DMS153 treated with DMSO at 0.1 percent for 48 hours (cell line): ENCODE results near the gene SDK2.
"Not testable (repeated sequence)": the region's sequence is repeated elsewhere in the genome, so short reads cannot be mapped to it uniquely, and the experiment has no call there.

Experiments used
- DNase-seq: peaks from one replicate; lab custom pipeline; 2025; ENCODE audit not compliant: unreplicated experiment; lab: John Stamatoyannopoulos, UW

SDK2 gene

DNA sequence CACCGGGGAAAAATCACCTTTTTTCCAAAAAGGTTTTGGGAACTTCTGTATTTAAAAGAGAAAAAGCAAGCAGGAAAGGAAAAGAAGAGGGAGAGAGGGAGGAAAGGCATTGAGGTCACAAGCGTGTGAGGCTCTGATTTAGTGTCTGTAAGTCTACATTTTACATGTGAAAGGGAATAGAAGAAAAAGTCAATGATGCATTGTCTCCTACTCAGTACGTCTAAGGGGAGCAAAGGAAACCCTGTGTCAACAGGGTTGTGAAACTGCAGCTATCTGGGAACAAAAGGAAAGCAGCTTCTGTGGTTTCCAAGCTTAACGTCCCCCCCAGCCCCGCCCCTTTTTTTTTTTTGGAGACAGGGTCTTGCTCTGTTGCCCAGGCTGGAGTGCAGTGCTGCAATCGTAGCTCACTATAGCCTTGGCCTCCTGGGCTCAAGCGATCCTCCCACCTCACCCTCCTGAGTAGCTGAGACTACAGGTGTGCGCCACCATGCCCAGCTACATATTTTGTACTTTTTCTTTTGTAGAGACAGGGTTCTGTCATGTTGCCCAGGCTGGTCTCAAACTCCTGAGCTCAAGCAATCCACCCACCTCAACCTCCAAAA lies 330.6 kb downstream of the SDK2 start:
- no peak for DNase-seq

GRCh38 chr17:73312887-73313286 lies 331.4 kb downstream of the SDK2 start:
- not testable (repeated sequence) for DNase-seq

- peak; percentile 77 for DNase-seq
Measured at GRCh38 chr17:73311781-73312641, 332.2 kb downstream of the SDK2 start, which contains the start of gene CDC42EP4. Gene CDC42EP4, minus strand, starts transcription at chr17:73312001. Its CDS starts 25,501 bp downstream, at chr17:73286500.

DNA sequence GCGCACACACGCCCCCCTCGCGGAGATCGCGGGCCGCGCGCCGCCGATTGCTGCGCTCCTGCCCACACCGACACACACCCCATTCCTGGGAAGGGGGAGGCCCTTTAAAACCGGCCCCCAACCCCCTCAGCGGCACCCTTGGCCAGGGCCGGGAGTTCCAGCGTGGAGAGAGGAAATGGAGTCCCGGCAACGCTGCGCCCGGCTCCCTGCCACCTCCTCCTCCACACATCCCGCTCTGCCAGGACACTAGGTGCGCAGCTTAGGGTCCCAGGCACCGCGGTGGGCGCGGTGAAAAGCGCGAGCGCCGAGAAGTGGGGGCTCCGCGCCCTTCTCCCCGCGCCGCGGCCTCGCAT lies 332.8 kb downstream of the SDK2 start:
- no peak for DNase-seq

DNA sequence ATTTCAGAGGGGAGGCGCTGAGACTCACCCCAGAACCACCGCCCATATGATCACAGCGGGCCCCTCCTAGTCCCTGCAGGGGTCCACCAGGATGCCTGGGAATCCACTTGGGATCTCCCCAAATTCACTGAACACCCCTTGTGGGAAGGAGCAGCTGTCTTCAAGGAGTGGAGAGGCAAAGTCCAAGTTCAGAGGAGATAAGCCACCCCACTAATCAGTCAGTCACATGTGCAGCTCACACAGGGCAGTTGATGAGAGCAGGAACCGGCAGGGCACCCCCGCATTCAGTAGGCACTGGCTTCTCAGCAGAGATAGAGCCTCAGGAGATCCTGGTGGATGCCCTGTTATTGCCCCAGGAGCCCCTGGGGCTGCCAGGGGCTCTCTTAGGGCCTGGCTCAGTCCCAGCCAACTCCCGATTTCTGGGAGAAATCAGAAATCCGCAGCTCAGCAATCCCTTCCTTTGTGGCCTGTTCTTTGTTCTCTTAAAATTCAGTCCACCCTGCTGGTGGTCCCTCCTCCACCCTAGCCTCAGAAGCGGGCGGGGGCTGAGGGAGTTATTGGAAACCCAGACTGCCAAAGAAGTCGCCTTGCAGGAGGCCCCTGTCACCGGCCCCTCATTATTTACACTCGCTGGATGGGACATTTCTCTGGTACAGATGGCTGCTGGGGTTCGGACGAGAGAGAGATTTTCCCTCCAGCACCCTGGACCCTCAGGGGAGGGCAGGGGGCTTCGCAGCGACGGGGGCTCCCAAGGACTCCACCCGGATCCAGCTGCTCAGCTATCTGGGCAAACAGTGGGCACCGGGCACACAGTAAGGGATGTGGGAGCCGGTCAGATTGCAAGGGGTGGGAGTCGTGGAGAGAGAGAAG lies 334.3 kb downstream of the SDK2 start:
- DNase-seq, result no peak

DNA sequence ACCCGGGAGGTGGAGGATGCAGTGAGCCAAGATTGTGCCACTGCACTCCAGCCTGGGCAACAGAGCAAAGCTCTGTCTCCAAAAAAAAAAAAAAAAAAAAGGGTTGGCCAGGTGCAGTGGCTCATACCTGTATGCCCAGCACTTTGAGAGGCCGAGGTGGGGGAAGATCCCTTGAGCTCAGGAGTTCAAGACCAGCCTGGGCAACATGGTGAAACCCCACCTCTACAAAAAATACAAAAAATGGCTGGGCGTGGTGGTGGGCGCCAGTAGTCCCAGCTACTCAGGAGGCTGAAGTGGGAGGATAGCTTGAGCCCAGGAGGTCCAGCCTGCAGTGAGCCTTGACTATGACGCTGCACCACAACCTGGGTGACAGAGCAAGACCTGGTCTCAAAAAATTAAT lies 335.3 kb downstream of the SDK2 start:
- not testable (repeated sequence) for DNase-seq

DNA sequence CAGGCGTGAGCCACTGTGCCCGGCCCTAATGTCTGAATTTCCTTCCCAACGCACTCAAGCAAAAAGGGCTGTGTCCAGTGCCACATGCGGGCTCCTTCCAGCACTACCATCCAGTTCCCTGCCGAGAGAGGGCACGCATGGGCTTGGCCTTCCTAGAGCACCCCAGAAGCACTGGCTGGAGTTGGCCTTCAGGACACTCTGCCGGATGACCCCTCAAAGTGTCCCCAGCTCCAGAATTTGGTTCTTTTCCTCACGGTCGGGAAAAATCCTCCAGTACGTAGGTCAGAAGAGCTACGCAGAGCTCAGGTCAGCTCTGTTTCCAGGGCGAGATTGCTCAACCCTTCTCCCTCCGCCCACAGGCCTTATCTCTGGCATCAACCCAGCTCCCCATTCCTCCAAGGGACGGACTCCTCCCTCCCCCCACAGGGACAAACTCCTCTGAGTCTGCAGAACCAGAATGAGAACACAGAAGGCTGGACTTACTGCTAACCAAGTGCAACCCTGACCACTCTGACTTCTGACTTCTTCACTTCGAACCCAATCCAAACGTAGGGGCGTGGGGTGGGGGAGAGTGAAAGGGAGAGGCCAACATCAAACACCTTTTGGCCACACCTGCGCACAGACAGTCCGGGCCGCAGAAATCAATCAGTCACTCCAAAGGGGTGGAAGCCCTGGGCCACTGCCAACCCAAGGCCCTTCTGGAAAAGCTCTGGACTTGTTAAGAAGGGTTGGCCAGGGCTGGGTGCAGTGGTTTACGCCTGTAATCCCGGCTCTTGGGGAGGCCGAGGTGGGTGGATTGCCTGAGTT lies 336.0 kb downstream of the SDK2 start:
- DNase-seq, result no peak

DNA sequence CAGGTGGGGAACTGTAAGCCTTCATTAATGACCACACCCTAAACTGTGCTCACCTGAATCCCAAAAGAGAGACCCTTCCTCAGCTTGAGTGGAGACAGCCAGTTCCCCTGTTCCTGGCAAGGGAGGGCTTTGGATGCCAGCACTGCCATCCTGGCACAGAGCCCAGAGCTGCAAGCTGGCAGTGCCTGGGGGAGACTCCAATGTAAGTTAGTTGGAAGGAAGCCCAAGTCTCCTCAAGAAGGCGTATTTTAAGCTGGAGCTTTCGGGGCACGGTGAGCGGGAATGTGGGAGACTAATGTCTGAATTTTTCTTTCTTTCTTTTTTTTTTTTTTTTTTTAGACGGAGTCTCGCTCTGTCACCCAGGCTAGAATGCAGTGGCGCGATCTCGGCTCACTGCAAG lies 337.1 kb downstream of the SDK2 start:
- no peak for DNase-seq

DNA sequence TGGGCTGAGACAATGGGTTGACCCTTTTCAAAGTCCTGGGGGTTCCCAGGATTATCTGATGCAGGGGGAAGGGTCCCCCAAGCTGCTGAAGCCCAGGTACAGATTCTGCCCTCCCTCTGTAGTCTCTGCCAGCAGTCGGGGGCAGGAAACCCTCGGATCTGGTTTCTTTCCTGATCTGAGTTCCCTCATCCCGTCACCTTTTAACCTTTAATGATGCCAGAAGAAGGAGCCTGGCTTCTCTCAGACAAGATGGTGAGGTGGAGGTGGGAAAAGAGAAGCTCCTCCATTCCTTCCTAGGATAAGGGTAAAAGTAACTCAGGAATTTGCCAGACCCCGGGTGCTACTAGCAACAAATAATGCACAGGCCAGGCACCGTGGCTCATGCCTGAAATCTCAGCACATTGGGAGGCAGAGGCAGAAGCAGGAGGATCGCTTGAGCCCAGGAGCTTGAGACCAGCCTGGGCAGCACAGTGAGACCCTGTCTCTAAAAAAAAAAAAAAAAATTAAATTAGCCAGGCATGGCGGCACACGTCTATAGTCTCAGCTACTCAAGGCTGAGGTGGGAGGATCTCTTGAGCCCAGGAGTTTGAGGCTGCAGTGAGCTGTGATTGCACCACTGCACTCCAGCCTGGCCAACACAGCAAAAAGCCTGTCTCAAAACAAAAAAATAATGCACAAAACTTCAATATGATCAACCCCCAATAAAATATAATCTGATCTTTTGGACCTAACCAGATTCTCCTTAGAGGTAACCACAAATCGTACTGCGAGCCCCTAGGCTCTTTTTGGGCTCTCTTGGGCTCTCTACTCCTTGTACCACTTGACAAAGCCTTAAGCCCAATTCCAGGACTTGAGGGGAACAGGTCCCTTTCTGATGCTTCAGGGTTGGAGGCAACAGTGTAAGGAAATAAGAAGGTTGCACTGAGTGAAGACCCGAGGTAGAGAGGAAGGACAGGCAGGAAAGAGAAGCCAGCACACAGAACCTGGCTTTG lies 338.1 kb downstream of the SDK2 start:
- no peak for DNase-seq

DNA sequence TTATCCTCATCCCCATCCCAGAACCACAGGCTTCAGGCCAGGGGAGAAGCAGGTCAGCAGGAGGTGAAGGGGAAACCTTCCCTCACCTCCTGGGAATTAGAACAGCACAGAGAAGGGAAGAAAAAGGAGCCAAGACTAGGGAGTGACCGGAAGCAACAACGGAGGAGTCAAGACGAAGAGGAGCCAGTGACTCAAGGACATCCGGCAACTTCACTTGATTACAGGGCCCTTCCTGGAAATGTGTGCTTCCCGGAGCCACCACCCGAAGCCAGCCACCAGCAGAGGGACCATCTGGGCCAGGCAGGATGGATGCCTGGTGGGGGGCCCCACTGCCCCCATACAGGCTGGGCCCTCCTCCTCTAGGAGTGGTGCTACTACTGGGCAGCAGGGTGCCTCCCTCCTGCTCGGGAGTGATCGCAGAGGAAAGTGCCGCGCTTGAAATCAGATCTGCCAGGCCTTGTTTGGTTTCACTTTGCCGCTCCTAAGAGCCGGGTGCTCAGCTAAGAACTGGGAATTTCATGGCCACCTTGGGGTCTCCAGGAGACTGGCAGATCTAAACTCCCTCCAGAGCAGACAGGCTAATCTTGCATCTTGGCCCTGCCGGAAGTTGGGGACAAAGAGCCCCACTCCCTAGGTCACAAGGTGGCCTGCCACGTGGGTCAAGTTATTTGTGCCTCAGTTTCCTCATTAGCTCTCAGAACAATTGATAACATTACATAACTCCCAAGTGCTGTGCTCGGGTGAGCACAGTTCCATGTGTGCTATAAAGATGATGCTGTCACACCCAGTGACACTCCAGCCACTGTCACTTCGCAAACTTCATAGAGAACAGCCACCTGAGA lies 339.1 kb downstream of the SDK2 start:
- peak; percentile 24 for DNase-seq

DNA sequence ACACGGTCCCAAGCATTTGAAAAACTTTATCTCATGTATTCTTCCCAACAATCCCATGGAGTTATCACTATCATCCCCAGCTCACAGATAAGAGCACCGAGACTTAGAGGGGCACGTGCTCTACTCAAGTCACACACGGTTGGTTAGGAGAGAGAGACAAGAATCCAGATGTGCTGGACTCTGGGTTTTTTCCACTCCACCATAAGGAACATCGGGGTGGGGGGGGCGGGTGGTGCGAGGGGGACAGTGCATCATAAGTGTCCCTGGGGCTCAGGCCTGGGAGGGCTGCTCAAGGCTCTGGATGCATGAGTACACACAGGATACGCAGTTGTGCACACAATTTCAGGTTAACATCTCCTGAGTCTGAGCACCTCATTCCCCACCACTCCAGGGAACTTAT lies 339.8 kb downstream of the SDK2 start:
- DNase-seq, result no peak

- DNase-seq, result no peak
Measured at GRCh38 chr17:73302189-73302588, 342.1 kb downstream of the SDK2 start.

DNA sequence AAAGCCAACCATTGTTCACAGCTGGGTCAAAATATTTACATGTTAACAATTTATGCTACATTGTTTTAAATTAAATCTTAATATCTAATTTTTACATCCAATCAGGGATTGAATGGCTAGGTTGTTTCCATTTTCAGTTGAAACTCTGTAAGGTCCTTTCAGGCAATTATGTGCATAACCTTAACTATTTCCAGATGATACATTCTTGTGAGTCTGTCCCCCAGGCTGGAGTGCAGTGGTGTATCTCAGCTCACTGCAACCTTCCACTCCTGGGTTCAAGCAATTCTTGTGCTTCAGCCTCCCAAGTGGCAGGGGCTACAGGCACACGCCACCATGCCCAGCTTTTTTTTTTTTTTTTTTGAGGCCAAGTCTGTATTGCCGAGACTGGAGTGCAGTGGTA lies 342.9 kb downstream of the SDK2 start:
- DNase-seq, result no peak

DNA sequence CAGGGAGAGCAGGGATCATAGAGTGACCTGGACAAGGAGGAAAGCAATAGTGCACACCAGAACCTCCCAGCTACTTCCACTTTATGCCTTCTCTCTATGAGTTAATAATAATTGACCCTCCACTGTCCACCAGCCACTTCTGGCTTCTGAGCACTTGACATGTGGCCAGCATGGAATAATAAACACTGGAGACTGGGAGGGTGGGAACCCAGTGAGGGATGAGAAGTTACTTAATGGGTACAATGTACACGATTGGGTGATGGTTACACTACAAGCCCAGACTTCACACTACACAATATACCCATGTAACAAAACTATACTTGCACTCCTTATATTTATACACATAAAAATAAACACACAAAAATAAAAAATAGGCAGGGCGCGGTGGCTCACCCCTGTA lies 343.9 kb downstream of the SDK2 start:
- no peak for DNase-seq

DNA sequence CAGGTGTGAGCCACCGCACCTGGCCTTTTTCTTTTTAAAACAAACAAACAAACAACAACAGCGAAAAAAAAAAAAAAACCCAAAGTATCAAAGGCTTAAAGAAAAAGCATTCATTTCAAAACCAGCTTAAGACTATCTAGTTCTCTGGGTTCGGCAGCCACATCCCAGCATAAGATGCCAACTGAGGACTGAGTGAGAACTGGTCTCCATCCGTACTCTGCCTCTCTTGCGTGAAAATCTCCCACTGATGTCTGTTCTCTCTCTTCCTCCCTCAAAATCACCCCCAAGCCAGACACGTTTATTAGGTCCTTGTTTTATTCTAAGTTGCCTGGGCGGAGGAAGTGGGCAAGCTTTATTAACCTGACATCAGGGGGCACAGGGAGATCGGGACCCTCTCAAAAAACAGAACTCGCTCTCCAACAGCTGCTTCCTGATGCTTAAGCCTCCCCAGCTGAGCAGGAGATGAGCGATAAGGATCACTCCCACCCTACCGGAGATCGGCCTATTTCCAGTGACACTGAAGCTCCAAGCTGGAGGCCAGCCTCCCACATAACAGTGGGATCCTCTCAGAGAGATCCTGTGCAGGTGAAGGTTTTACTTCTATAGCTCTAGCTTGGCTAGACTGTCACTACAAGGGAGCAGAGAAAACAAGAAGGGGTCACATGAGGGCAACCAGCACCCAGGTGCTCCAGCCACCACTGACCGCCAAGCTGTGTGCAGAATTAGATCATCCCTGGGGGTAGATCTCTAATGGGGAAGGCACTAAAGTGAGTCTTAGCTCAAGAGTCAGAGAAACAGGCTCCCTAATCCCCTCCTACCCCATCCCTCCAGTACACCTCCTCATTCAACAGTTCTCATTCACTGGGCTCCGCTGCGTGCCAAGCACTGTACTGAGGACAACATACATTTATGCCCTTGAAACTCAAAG lies 346.0 kb downstream of the SDK2 start:
- DNase-seq, result no peak

GRCh38 chr17:73293480-73293911 lies 350.7 kb downstream of the SDK2 start:
- DNase-seq, result no peak

DNA sequence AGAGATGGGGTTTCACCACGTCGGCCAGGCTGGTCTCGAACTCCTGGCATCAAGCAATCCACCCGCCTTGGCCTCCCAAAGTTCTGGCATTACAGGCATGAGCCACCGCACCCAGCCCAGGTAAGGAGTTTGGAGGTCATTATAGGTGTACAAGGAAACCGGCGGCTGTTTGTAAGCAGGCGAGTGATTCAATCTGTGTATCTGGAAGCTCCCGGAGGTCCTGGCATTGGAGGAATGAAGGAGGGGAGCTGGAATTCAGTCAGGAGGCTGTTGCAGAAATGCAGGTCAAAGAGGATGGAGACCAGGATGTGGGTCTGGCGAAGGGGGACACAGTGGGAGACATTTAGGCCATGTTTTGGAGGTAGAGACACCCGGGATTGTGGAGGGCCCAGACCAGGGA lies 351.2 kb downstream of the SDK2 start:
- DNase-seq, result no peak
